ENCODE results near the gene CSNK1A1. TPM values are rescaled to one million over a fixed set of nuclear protein-coding genes. Genes with fewer than 3 reads are reported as not detected.

Gene CSNK1A1
- total and polyA plus RNA-seq, 4 donors, result 43.0 to 108 (median 78.2) TPM

DNA sequence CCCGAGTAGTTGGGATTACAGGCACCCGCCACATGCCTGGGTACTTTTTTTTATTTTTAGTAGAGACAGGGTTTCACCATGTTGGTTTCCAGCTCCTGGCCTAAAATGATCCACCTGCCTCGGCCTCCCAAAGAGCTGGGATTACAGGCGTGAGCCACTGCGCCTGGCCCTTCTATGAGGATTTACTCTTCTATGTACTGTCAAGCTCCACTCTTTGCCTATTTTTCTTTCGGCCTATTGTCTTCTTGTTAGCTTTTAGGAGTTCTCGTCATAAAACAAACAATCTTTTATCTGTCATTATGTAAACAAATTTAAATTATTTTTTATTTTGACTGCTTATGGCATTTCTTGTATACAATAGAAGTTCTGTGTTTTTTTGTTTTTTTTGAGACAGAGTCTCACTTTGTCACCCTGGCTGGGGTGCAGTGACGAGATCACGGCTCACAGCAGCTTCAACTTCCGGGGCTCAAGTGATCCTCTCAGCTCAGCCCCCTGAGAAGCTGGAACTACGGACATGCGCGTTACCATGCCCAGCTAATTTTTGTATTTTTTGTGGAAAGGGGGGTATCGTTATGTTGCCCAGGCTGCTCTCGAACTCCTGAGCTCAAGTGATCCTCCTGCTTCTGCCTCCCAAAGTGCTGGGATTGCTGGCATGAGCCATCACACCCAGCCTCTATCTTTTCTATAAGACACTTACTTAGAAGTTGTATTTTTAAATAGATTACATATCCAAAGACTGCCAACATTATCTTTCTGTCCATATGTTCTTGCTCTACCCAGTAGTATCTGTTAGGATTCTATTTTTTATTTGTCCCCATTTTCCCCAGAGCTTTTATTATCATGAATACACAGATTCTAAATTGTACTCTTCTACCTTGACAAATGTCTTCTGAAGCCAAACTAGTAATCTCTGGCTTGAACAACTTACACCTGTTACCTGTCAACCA, 29.2 kb downstream of the CSNK1A1 start:
- 90% methylated on average over 15 of the region's 15 CpGs for WGBS
- H3K36me3 ChIP-seq (ENCODE audit: control insufficient read depth in 4 of 4, insufficient read depth in 3 of 4, low read depth in 1 of 4, low read length in 3 of 4), result peaks cover 2 to 11% (median 8%) of the 10 kb centered on the region in 4 donors

DNA sequence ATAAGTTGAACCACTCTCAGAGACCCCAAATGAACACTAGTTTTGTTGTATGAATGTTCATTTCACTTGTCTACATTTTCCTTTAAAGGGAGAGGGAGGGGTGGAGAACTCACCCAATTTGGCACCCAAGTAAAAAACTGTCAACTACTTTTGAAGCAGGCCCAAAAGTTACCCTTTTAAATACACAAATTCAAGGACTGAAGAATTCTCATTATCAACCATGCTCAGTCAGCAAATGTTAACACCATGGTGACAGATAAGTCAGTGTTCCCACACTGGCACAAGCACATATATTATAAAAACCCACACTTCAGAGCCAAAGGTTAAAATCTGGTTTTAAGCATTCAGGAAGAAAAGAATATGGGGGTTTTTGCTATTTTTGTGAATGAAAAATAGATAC, 31.6 kb downstream of the CSNK1A1 start:
- Histone ChIP-seq H3K27ac (ENCODE audit: low read depth in 1 of 2, low read length in 2 of 2) (no peak overlapping the region), H3K4me1 (ENCODE audit: control insufficient read depth in 4 of 4, insufficient read depth in 4 of 4, low read length in 3 of 4) (peaks cover 5 to 31% (median 14%) of the 10 kb centered on the region in 4 donors), H3K9me3 (ENCODE audit: control insufficient read depth in 4 of 4, low read length in 3 of 4) (no peaks in the 10 kb centered on the region), H3K36me3 (ENCODE audit: control insufficient read depth in 4 of 4, insufficient read depth in 3 of 4, low read depth in 1 of 4, low read length in 3 of 4) (peaks cover 2 to 14% (median 9%) of the 10 kb centered on the region in 4 donors), H3K9ac (ENCODE audit: low read depth in 1 of 2, low read length in 2 of 2) (no peak overlapping the region), H3K4me3 (ENCODE audit: low read depth in 1 of 3, low read length in 3 of 3) (no peak overlapping the region), H3K27me3 (ENCODE audit: control insufficient read depth in 4 of 4, insufficient read depth in 4 of 4, low read length in 3 of 4) (no peaks in the 10 kb centered on the region)
- TF ChIP-seq HNF4G (IDR thresholded peaks at IDR 0.05) (no peak), NR2F2 (IDR thresholded peaks at IDR 0.05) (no peak), CTCF (IDR thresholded peaks at IDR 0.05; ENCODE audit: low read depth, low read length, missing input control) (no peak), GABPA (IDR thresholded peaks at IDR 0.05 in 1 of 2, conservative IDR thresholded peaks at IDR 0.05 in 1 of 2) (no peak), TAF1 (conservative IDR thresholded peaks at IDR 0.05) (no peak), ZBTB33 (IDR thresholded peaks at IDR 0.05) (no peak), RXRA (IDR thresholded peaks at IDR 0.05) (no peak), YY1 (IDR thresholded peaks at IDR 0.05) (no peak)
- DNase-seq (ENCODE audit: low spot score), result no peak

More for the DNA sequence above, 29.2 kb downstream of the CSNK1A1 start:
- no peak for DNase-seq (ENCODE audit: low spot score)
- Histone ChIP-seq H3K27me3 (ENCODE audit: control insufficient read depth in 4 of 4, insufficient read depth in 4 of 4, low read length in 3 of 4) (no peaks in the 10 kb centered on the region), H3K9me3 (ENCODE audit: control insufficient read depth in 4 of 4, low read length in 3 of 4) (no peaks in the 10 kb centered on the region), H3K4me1 (ENCODE audit: control insufficient read depth in 4 of 4, insufficient read depth in 4 of 4, low read length in 3 of 4) (peaks cover 6 to 37% (median 24%) of the 10 kb centered on the region in 4 donors), H3K4me3 (ENCODE audit: low read depth in 1 of 3, low read length in 3 of 3) (no peak overlapping the region), H3K9ac (ENCODE audit: low read depth in 1 of 2, low read length in 2 of 2) (no peak overlapping the region), H3K27ac (ENCODE audit: low read depth in 1 of 2, low read length in 2 of 2) (no peak overlapping the region)
- TF ChIP-seq, protein P1, sequence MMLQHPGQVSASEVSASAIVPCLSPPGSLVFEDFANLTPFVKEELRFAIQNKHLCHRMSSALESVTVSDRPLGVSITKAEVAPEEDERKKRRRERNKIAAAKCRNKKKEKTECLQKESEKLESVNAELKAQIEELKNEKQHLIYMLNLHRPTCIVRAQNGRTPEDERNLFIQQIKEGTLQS (IDR thresholded peaks at IDR 0.05), result no peak
- TF ChIP-seq EGR1 (IDR thresholded peaks at IDR 0.05; ENCODE audit: low read depth in 2 of 2), result no peak
- TF ChIP-seq GABPA (IDR thresholded peaks at IDR 0.05 in 1 of 2, conservative IDR thresholded peaks at IDR 0.05 in 1 of 2), result no peak
- no peak for TF ChIP-seq NR2F2 (IDR thresholded peaks at IDR 0.05)

DNA sequence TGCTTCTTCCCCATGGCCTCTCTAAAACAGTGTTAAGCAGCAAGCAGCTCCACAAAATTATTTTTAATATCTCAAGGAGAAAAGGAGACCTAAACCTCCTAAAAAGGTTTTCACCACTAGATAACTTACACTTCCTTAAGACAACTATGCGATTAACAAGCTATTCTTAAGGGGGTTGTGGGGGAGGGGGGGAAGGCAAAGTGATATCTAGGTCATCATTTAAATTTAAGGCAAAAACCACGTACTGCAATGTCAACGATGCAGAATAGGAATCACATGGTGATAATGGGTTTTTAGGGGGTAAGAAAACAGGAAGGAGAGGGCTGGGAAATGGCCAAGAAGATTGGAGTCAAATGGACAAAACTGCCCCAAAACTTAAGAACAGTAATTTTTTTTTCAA, 32.6 kb downstream of the CSNK1A1 start:
- 44% methylated on average over 3 of the region's 3 CpGs for WGBS
- no peaks in the 10 kb centered on the region for H3K27me3 ChIP-seq (ENCODE audit: control insufficient read depth in 4 of 4, insufficient read depth in 4 of 4, low read length in 3 of 4)
- H3K9me3 ChIP-seq (ENCODE audit: control insufficient read depth in 4 of 4, low read length in 3 of 4), result no peaks in the 10 kb centered on the region
- H3K4me3 ChIP-seq (ENCODE audit: low read depth in 1 of 3, low read length in 3 of 3), result no peak overlapping the region
- peaks cover 5 to 31% (median 14%) of the 10 kb centered on the region in 4 donors for H3K4me1 ChIP-seq (ENCODE audit: control insufficient read depth in 4 of 4, insufficient read depth in 4 of 4, low read length in 3 of 4)
- H3K27ac ChIP-seq (ENCODE audit: low read depth in 1 of 2, low read length in 2 of 2), result peak overlapping the region in 1 of 2 donors; percentile 11
- peaks cover 2 to 10% (median 6%) of the 10 kb centered on the region in 4 donors for H3K36me3 ChIP-seq (ENCODE audit: control insufficient read depth in 4 of 4, insufficient read depth in 3 of 4, low read depth in 1 of 4, low read length in 3 of 4)
- no peak for TF ChIP-seq NR2F2 (IDR thresholded peaks at IDR 0.05)
- TF ChIP-seq GABPA (IDR thresholded peaks at IDR 0.05 in 1 of 2, conservative IDR thresholded peaks at IDR 0.05 in 1 of 2), result no peak
- no peak for TF ChIP-seq JUND (IDR thresholded peaks at IDR 0.05)
- no peak for TF ChIP-seq HNF4A (conservative IDR thresholded peaks at IDR 0.05)
- TF ChIP-seq RXRA (IDR thresholded peaks at IDR 0.05), result no peak
- TF ChIP-seq ZBTB33 (IDR thresholded peaks at IDR 0.05), result no peak
- TF ChIP-seq YY1 (IDR thresholded peaks at IDR 0.05), result no peak
- no peak for TF ChIP-seq TAF1 (conservative IDR thresholded peaks at IDR 0.05)
- no peak for TF ChIP-seq MAX (IDR thresholded peaks at IDR 0.05)
- TF ChIP-seq SP1 (IDR thresholded peaks at IDR 0.05), result no peak
- TF ChIP-seq HNF4G (IDR thresholded peaks at IDR 0.05), result no peak
- no peak for TF ChIP-seq FOXA2 (IDR thresholded peaks at IDR 0.05)
- no peak for TF ChIP-seq RAD21 (IDR thresholded peaks at IDR 0.05)
- TF ChIP-seq, protein P1 (IDR thresholded peaks at IDR 0.05), result no peak
- no peak overlapping the region for H3K9ac ChIP-seq (ENCODE audit: low read depth in 1 of 2, low read length in 2 of 2)
- no peak for DNase-seq (ENCODE audit: low spot score)

Measured in liver (tissue), 9 donors.